OCI-LY7 (cell line): ENCODE data around the gene OR11A1. TPM values are rescaled to one million over a fixed set of nuclear protein-coding genes. Genes with fewer than 3 reads are reported as not detected.
"Not testable (repeated sequence)": the region's sequence is repeated elsewhere in the genome, so short reads cannot be mapped to it uniquely, and the experiment has no call there.

Experiments used
- BruUV-seq: library from RNA; stranded (reverse); fragments of 400-500 nt; replicated peaks from 2 replicates; lab custom pipeline; 2021; lab: Mats Ljungman, UMichigan
- CTCF ChIA-PET: fragments of 300-600 bp; sonication (Branson Sonifier 250); formaldehyde crosslinking; loops from one replicate; lab custom pipeline; 2022; ENCODE audit warnings: antibody characterized with exemption; ENCODE audit not compliant: unreplicated experiment; lab: Charles Lee
- POLR2A ChIA-PET: fragments of 300-600 bp; sonication (Branson Sonifier 250); formaldehyde crosslinking; loops from one replicate; lab custom pipeline; 2022; ENCODE audit warnings: antibody characterized with exemption; lab: Charles Lee
- DNase-seq: peaks from one replicate; pipeline ENCODE4 v3.0.0-alpha.2; 2015; ENCODE audit warnings: low spot score
- H2AFZ ChIP-seq: fragments of 200-600 bp; sonication (generic), shearing (Covaris generic); 2 replicates; pipeline ENCODE4 v1.6.1; 2014; ENCODE audit warnings: mild to moderate bottlenecking, antibody characterized with exemption, low read length, moderate library complexity
- H3K27ac ChIP-seq: fragments of 200-600 bp; sonication (generic); 2 replicates; pipeline ENCODE4 v1.5.1; 2014; ENCODE audit warnings: mixed run types, low read depth, mild to moderate bottlenecking, moderate library complexity, low read length, inconsistent platforms; ENCODE audit not compliant: poor library complexity, severe bottlenecking
- H3K36me3 ChIP-seq: fragments of 200-600 bp; sonication (generic); 2 replicates; pipeline ENCODE4 v1.6.1; 2014; ENCODE audit warnings: mild to moderate bottlenecking, antibody characterized with exemption, low read length, moderate library complexity, mixed read lengths; ENCODE audit not compliant: insufficient read depth
- H3K4me1 ChIP-seq: fragments of 200-600 bp; sonication (generic); 2 replicates; pipeline ENCODE4 v1.5.1; 2014; ENCODE audit warnings: mild to moderate bottlenecking, low read length; ENCODE audit not compliant: insufficient read depth, poor library complexity, severe bottlenecking
- H3K4me2 ChIP-seq: fragments of 200-600 bp; sonication (generic); 2 replicates; pipeline ENCODE4 v1.6.1; 2014; ENCODE audit warnings: mild to moderate bottlenecking, low read length
- H3K4me3 ChIP-seq: fragments of 200-600 bp; sonication (generic); 2 replicates; pipeline ENCODE4 v1.5.1; 2014; ENCODE audit warnings: mild to moderate bottlenecking, low read depth, low read length; ENCODE audit not compliant: poor library complexity, severe bottlenecking
- H3K79me2 ChIP-seq: fragments of 200-600 bp; sonication (generic); 2 replicates; pipeline ENCODE4 v1.6.1; 2016; ENCODE audit warnings: low read depth, mild to moderate bottlenecking, low read length, moderate library complexity, mixed read lengths; ENCODE audit not compliant: insufficient read depth
- H3K9me2 ChIP-seq: fragments of 200-600 bp; sonication (generic); 2 replicates; pipeline ENCODE4 v1.6.1; 2016; ENCODE audit warnings: mild to moderate bottlenecking, low read length, mixed read lengths; ENCODE audit not compliant: insufficient read depth
- H3K9me3 ChIP-seq: fragments of 200-600 bp; sonication (generic); 2 replicates; pipeline ENCODE4 v1.6.1; 2014; ENCODE audit warnings: mild to moderate bottlenecking, mixed run types, low read length, mixed read lengths
- H4K20me1 ChIP-seq: fragments of 200-600 bp; sonication (generic); 2 replicates; pipeline ENCODE4 v1.6.1; 2014; ENCODE audit warnings: mild to moderate bottlenecking, antibody characterized with exemption, low read length, moderate library complexity, mixed read lengths; ENCODE audit not compliant: insufficient read depth
- EZH2phosphoT487 ChIP-seq: fragments of 200-600 bp; sonication (generic); IDR thresholded peaks from 2 replicates; pipeline ENCODE4 v1.6.1; 2018; ENCODE audit warnings: low read depth, borderline replicate concordance, mild to moderate bottlenecking, mixed run types, antibody characterized with exemption, low read length, moderate library complexity, mixed read lengths
- intact Hi-C: fragments of 100-400 bp; cut with micrococcal nuclease; formaldehyde crosslinking; loops from one replicate; pipeline ENCODE4 v1.10.0; 2022; ENCODE audit not compliant: unreplicated experiment
- total RNA-seq, 2 experiments: library from RNA; depleted of rRNA in 1 of 2; stranded (reverse); fragments of >200 nt in 1 of 2; shearing (Covaris generic) in 1 of 2; gene quantifications; 2 replicates each; pipeline ENCODE4 v1.2.3, GENCODE V29; 2014 to 2022
- TF ChIP-seq, protein P1 (sequence below): fragments of 200-600 bp; sonication (generic); conservative IDR thresholded peaks from 2 replicates; pipeline ENCODE4 v1.5.1; 2014; ENCODE audit warnings: mild to moderate bottlenecking, antibody characterized with exemption, low read length, moderate library complexity, mixed read lengths

OR11A1 gene
- total RNA-seq, 2 experiments from 2014 or later, result not detected

DNA sequence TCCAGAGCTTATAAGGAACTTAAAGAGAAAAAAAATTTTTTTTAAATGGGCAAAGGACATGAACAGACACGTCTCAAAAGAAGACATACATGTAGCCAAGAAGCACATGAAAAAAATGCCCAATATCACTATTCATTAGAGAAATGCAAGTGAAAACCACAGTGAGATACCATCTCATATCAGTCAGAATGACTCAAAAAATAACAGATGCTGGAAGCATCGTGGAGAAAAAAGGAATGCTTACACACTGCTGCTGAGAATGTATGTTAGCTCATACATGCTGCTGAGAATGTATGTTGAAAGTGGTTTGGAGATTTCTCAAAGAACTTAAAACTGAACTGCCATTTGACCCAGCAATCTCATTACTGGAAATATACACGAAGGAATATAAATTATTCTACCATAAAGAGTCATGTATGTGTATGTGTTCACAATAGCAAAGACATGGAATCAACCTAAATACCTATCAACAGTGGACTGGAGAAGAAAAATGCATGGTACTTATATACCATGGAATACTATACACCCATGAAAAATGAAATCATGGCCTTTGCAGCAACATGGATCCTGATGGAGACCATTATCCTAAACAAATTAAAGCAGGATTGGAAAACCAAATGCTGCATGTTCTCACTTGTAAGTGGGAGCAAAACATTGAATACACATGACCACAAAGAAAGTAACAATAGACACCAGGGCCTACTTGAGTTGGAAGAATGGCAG, 5.2 kb downstream of the OR11A1 start:
- Histone ChIP-seq H3K4me2 (no peak overlapping the region), H3K36me3 (no peaks in the 10 kb centered on the region), H2AFZ (no peak overlapping the region), H3K27ac (no peak overlapping the region), H4K20me1 (no peaks in the 10 kb centered on the region), H3K4me3 (no peak overlapping the region), H3K4me1 (no peaks in the 10 kb centered on the region), H3K9me2 (no peaks in the 10 kb centered on the region), H3K79me2 (no peaks in the 10 kb centered on the region), H3K9me3 (no peaks in the 10 kb centered on the region)
- TF ChIP-seq EZH2phosphoT487, result no peak
- TF ChIP-seq, protein P1, sequence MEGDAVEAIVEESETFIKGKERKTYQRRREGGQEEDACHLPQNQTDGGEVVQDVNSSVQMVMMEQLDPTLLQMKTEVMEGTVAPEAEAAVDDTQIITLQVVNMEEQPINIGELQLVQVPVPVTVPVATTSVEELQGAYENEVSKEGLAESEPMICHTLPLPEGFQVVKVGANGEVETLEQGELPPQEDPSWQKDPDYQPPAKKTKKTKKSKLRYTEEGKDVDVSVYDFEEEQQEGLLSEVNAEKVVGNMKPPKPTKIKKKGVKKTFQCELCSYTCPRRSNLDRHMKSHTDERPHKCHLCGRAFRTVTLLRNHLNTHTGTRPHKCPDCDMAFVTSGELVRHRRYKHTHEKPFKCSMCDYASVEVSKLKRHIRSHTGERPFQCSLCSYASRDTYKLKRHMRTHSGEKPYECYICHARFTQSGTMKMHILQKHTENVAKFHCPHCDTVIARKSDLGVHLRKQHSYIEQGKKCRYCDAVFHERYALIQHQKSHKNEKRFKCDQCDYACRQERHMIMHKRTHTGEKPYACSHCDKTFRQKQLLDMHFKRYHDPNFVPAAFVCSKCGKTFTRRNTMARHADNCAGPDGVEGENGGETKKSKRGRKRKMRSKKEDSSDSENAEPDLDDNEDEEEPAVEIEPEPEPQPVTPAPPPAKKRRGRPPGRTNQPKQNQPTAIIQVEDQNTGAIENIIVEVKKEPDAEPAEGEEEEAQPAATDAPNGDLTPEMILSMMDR, result no peak
- intact Hi-C loops, result no loop called here
- no TSS peak for BruUV-seq
- ChIA-PET CTCF (no interaction called here), POLR2A (no interaction called here)
- DNase-seq, result no peak

DNA sequence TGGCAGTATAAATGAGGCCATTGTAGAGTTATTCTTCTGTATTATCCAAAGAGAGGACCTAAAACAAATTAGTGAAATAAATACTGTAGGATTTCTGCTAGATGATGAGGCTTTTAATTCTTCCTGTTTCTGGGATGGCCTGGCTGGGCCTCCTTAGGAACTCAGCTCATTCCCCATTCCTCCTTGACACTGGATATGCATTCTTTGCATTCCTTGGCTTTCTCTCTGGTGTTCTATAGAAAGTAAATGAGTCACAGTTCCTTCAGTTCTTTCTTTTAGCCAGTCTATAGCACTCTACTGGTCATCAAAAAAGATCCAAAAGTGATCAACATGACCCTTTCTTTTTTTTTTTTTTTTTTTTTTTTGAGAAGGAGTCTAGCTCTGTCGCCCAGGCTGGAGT, 9.2 kb downstream of the OR11A1 start:
- H3K9me3 ChIP-seq, result no peaks in the 10 kb centered on the region
- no peak overlapping the region for H3K4me3 ChIP-seq
- no TSS peak for BruUV-seq
- H3K4me2 ChIP-seq, result no peak overlapping the region
- ChIA-PET CTCF (no interaction called here), POLR2A (no interaction called here)
- no peaks in the 10 kb centered on the region for H4K20me1 ChIP-seq
- no peaks in the 10 kb centered on the region for H3K36me3 ChIP-seq
- no peaks in the 10 kb centered on the region for H3K9me2 ChIP-seq
- H3K79me2 ChIP-seq, result no peaks in the 10 kb centered on the region
- no peaks in the 10 kb centered on the region for H3K4me1 ChIP-seq
- no peak for TF ChIP-seq EZH2phosphoT487
- TF ChIP-seq, protein P1, result no peak
- no peak overlapping the region for H2AFZ ChIP-seq
- no peak overlapping the region for H3K27ac ChIP-seq
- DNase-seq, result no peak
- intact Hi-C loops, result no loop called here

DNA sequence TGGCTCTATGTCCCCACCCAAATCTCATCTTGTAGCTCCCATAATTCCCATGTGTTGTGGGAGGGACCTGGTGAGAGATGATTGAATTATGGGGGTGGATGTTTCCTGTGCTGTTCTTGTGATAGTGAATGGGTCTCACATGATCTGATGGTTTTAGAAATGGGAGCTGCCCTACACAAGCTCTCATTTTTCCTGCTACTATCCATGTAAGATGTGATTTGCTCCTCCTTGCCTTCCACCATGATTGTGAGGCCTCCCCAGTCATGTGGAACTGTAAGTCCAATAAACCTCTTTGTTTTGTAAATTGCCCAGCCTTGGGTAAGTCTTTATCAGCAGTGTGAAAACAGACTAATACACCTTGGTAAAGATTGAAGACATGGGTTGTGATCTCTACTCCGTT, 12.8 kb downstream of the OR11A1 start:
- CTCF ChIA-PET, result not testable (repeated sequence)

More for the DNA sequence above, 12.8 kb downstream of the OR11A1 start:
- BruUV-seq, H2AFZ ChIP-seq, H3K27ac ChIP-seq, H3K36me3 ChIP-seq, H3K9me3 ChIP-seq, H3K4me2 ChIP-seq, DNase-seq, H3K4me1 ChIP-seq, H3K79me2 ChIP-seq, H4K20me1 ChIP-seq, H3K9me2 ChIP-seq, H3K4me3 ChIP-seq, POLR2A ChIA-PET, intact Hi-C loops: not testable (repeated sequence)
